Measurements from ENCODE around the gene PPP1R3F. TPM values are rescaled to one million over a fixed set of nuclear protein-coding genes. Genes with fewer than 3 reads are reported as not detected.

Gene PPP1R3F
- total RNA-seq, 1 donor from 2014 or later, result 1.8 TPM

GRCh38 chrX:49250066-49250465 lies 19.5 kb upstream of the PPP1R3F start:
- Histone ChIP-seq H3K36me3 (ENCODE audit: control insufficient read depth, insufficient read depth, low read length) (peaks cover 2% of the 10 kb centered on the region), H3K4me3 (ENCODE audit: low read depth, low read length) (no peak overlapping the region), H3K27me3 (ENCODE audit: control insufficient read depth, insufficient read depth, low read length) (no peaks in the 10 kb centered on the region)
- DNase-seq (ENCODE audit: low read depth) (no peak), FAIRE-seq (no peak)
- no peak for TF ChIP-seq CTCF (IDR thresholded peaks at IDR 0.05; ENCODE audit: insufficient read depth, low read length, severe bottlenecking)

- FAIRE-seq, result no peak
- no peak overlapping the region for H3K4me3 ChIP-seq (ENCODE audit: low read depth, low read length)
- DNase-seq (ENCODE audit: low read depth), result no peak
- TF ChIP-seq CTCF (IDR thresholded peaks at IDR 0.05; ENCODE audit: insufficient read depth, low read length, severe bottlenecking), result no peak
- H3K36me3 ChIP-seq (ENCODE audit: control insufficient read depth, insufficient read depth, low read length), result peaks cover 2% of the 10 kb centered on the region
- no peaks in the 10 kb centered on the region for H3K27me3 ChIP-seq (ENCODE audit: control insufficient read depth, insufficient read depth, low read length)
Observed at GRCh38 chrX:49250578-49250977, 19.0 kb upstream of the PPP1R3F start.

- peaks cover 2% of the 10 kb centered on the region for H3K36me3 ChIP-seq (ENCODE audit: control insufficient read depth, insufficient read depth, low read length)
- H3K27me3 ChIP-seq (ENCODE audit: control insufficient read depth, insufficient read depth, low read length), result no peaks in the 10 kb centered on the region
- FAIRE-seq (no peak), DNase-seq (ENCODE audit: low read depth) (no peak)
- no peak overlapping the region for H3K4me3 ChIP-seq (ENCODE audit: low read depth, low read length)
- no peak for TF ChIP-seq CTCF (IDR thresholded peaks at IDR 0.05; ENCODE audit: insufficient read depth, low read length, severe bottlenecking)
Observed at GRCh38 chrX:49251325-49251724, 18.3 kb upstream of the PPP1R3F start.

GRCh38 chrX:49254639-49255038 lies 15.0 kb upstream of the PPP1R3F start:
- DNase-seq (ENCODE audit: low read depth), result no peak
- no peak for TF ChIP-seq CTCF (IDR thresholded peaks at IDR 0.05; ENCODE audit: insufficient read depth, low read length, severe bottlenecking)
- H3K36me3 ChIP-seq (ENCODE audit: control insufficient read depth, insufficient read depth, low read length), result no peaks in the 10 kb centered on the region
- no peak for FAIRE-seq
- no peaks in the 10 kb centered on the region for H3K27me3 ChIP-seq (ENCODE audit: control insufficient read depth, insufficient read depth, low read length)
- H3K4me3 ChIP-seq (ENCODE audit: low read depth, low read length), result no peak overlapping the region

GRCh38 chrX:49256268-49256995 lies 13.2 kb upstream of the PPP1R3F start:
- no peak overlapping the region for H3K4me3 ChIP-seq (ENCODE audit: low read depth, low read length)
- FAIRE-seq, result no peak
- no peaks in the 10 kb centered on the region for H3K36me3 ChIP-seq (ENCODE audit: control insufficient read depth, insufficient read depth, low read length)
- TF ChIP-seq CTCF (IDR thresholded peaks at IDR 0.05; ENCODE audit: insufficient read depth, low read length, severe bottlenecking), result no peak
- DNase-seq (ENCODE audit: low read depth), result no peak
- no peaks in the 10 kb centered on the region for H3K27me3 ChIP-seq (ENCODE audit: control insufficient read depth, insufficient read depth, low read length)
